Nephron progenitor cell (in vitro differentiated cells): ENCODE measurements around the gene CRCP.

Experiments
- DNase-seq: peaks from one replicate; pipeline ENCODE4 v3.0.0; 2021
- H3K27ac Mint-ChIP-seq: 2 replicates; pipeline ENCODE4 v1.8.0; 2021; ENCODE audit warnings: mild to moderate bottlenecking, moderate library complexity, mixed read lengths
- H3K27me3 Mint-ChIP-seq: 2 replicates; pipeline ENCODE4 v1.8.0; 2021; ENCODE audit warnings: mild to moderate bottlenecking, low read depth, mixed read lengths; ENCODE audit not compliant: poor library complexity
- H3K36me3 Mint-ChIP-seq: 2 replicates; pipeline ENCODE4 v1.8.0; 2021; ENCODE audit warnings: low read depth, mixed read lengths
- H3K4me1 Mint-ChIP-seq: 2 replicates; pipeline ENCODE4 v1.8.0; 2021; ENCODE audit warnings: mixed read lengths
- H3K4me3 Mint-ChIP-seq: 2 replicates; pipeline ENCODE4 v1.8.0; 2021; ENCODE audit warnings: mild to moderate bottlenecking, moderate library complexity, mixed read lengths
- H3K9me3 Mint-ChIP-seq: 2 replicates; pipeline ENCODE4 v1.8.0; 2021; ENCODE audit warnings: mild to moderate bottlenecking, moderate library complexity, mixed read lengths
- TF ChIP-seq, protein P1 (sequence below): fragments of 200-600 bp; sonication (generic); IDR thresholded peaks from 2 replicates; pipeline ENCODE4 v1.5.0; 2021; ENCODE audit warnings: antibody characterized with exemption

The CRCP gene

GRCh38 chr7:66076462-66077329, 38.0 kb upstream of the CRCP start:
- Mint-ChIP-seq H3K36me3 (no peaks in the 10 kb centered on the region), H3K4me3 (peak overlapping the region; percentile 96), H3K27ac (peak overlapping the region; percentile 80), H3K9me3 (no peaks in the 10 kb centered on the region), H3K27me3 (peaks cover 11% of the 10 kb centered on the region), H3K4me1 (peaks cover 16% of the 10 kb centered on the region)
- TF ChIP-seq, protein P1, sequence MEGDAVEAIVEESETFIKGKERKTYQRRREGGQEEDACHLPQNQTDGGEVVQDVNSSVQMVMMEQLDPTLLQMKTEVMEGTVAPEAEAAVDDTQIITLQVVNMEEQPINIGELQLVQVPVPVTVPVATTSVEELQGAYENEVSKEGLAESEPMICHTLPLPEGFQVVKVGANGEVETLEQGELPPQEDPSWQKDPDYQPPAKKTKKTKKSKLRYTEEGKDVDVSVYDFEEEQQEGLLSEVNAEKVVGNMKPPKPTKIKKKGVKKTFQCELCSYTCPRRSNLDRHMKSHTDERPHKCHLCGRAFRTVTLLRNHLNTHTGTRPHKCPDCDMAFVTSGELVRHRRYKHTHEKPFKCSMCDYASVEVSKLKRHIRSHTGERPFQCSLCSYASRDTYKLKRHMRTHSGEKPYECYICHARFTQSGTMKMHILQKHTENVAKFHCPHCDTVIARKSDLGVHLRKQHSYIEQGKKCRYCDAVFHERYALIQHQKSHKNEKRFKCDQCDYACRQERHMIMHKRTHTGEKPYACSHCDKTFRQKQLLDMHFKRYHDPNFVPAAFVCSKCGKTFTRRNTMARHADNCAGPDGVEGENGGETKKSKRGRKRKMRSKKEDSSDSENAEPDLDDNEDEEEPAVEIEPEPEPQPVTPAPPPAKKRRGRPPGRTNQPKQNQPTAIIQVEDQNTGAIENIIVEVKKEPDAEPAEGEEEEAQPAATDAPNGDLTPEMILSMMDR = no peak
- DNase-seq = no peak

DNA sequence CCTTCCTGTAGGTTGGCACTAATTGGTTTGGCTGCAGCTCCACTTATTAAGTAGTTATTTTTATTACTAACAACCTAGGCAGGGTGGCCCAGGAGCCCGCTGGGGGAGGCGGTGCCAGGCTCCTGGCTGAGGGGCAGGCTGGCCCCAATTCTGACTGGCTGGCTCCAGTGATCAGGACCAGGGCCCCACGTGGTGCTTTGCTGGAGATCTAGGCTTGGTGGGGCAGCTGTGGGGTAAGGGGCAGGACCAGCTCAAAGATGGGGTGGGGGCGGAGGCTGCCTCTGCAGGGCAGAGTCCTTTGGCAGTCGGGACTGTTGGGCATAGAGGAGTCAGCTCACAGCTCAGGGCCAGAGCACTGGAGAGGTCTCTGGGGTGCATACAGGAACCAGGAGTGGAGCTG, 36.6 kb upstream of the CRCP start:
- Mint-ChIP-seq H3K4me3 (peak overlapping the region; percentile 77), H3K9me3 (no peaks in the 10 kb centered on the region), H3K36me3 (peaks cover 10% of the 10 kb centered on the region), H3K27ac (no peak overlapping the region), H3K27me3 (peaks cover 7% of the 10 kb centered on the region), H3K4me1 (peaks cover 16% of the 10 kb centered on the region)
- TF ChIP-seq, protein P1 = no peak
- DNase-seq = no peak

DNA sequence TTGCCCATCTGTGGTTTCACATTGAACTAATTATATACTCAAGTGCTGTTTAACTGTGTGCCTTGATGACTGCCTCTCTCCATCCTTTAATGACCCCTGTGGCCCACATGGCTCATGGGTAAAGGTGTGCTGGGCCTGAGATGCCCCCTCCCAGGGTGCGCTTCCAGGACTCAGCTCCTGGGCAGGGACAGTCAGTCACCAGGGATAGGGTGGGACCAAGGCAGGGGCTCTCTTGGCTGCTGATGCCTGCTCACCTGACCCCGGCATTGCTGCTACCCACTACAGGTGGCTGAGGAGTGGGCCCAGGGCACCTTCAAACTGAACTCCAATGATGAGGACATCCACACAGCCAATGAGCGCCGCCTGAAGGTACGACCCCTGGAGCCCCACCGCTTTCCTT, 32.6 kb upstream of the CRCP start:
- no peaks in the 10 kb centered on the region for H3K27me3 Mint-ChIP-seq
- TF ChIP-seq, protein P1 = no peak
- no peaks in the 10 kb centered on the region for H3K9me3 Mint-ChIP-seq
- peaks cover 14% of the 10 kb centered on the region for H3K36me3 Mint-ChIP-seq
- peaks cover 15% of the 10 kb centered on the region for H3K4me1 Mint-ChIP-seq
- no peak overlapping the region for H3K27ac Mint-ChIP-seq
- DNase-seq = no peak
- H3K4me3 Mint-ChIP-seq = no peak overlapping the region

GRCh38 chr7:66082886-66083415, 31.7 kb upstream of the CRCP start:
- TF ChIP-seq, protein P1 = no peak
- Mint-ChIP-seq H3K36me3 (peaks cover 14% of the 10 kb centered on the region), H3K27me3 (no peaks in the 10 kb centered on the region), H3K9me3 (no peaks in the 10 kb centered on the region), H3K4me3 (no peak overlapping the region), H3K4me1 (peaks cover 13% of the 10 kb centered on the region), H3K27ac (no peak overlapping the region)
- DNase-seq = no peak

DNA sequence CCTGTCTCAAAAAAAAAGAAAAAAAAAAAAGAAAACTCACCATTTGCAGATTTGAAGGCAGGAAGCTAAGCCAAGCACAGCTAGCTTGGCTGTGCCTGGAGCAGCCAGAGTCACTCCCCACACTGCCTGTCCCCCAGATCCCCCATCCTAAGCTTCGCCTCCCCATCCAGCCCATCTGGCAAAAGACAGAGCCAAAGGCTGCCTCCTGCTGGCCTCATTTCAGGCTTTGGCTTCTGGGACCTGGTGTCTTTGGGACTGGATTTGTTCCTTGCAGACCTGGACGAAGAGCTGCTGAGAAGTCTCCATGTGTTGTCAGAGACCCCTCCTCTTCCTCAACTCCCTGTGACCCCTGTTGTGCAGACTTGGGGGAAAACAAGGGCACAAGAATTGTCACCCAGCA, 31.0 kb upstream of the CRCP start:
- TF ChIP-seq, protein P1 = no peak
- Mint-ChIP-seq H3K27ac (no peak overlapping the region), H3K27me3 (no peaks in the 10 kb centered on the region), H3K4me3 (no peak overlapping the region), H3K4me1 (peaks cover 13% of the 10 kb centered on the region), H3K36me3 (peaks cover 14% of the 10 kb centered on the region), H3K9me3 (no peaks in the 10 kb centered on the region)
- no peak for DNase-seq
